Body of pancreas (tissue), 4 donors: ENCODE measurements around the gene ENOSF1.

Experiments used
- CTCF ChIP-seq, 7 experiments: fragments of 450-650 bp in 4 of 7; fragments of 200-600 bp in 3 of 7; sonication (generic) in 3 of 7; IDR thresholded peaks; one replicate each; pipeline ENCODE4 v1.5.1; 2016 to 2019; ENCODE audit warnings: antibody characterized with exemption in 7 of 7
- POLR2A ChIP-seq, 3 donors: fragments of 450-650 bp; IDR thresholded peaks; one replicate each; pipeline ENCODE4 v1.6.1; 2016; ENCODE audit warnings: antibody characterized with exemption in 3 of 3, mild to moderate bottlenecking in 2 of 3

- TF ChIP-seq CTCF (IDR thresholded peaks at IDR 0.05) (no peak), POLR2A (IDR thresholded peaks at IDR 0.05) (no peak)
Measured at GRCh38 chr18:627231-627630, 85.2 kb downstream of the ENOSF1 start.
